ENCODE results near the gene MBTPS1.

MBTPS1 gene

DNA sequence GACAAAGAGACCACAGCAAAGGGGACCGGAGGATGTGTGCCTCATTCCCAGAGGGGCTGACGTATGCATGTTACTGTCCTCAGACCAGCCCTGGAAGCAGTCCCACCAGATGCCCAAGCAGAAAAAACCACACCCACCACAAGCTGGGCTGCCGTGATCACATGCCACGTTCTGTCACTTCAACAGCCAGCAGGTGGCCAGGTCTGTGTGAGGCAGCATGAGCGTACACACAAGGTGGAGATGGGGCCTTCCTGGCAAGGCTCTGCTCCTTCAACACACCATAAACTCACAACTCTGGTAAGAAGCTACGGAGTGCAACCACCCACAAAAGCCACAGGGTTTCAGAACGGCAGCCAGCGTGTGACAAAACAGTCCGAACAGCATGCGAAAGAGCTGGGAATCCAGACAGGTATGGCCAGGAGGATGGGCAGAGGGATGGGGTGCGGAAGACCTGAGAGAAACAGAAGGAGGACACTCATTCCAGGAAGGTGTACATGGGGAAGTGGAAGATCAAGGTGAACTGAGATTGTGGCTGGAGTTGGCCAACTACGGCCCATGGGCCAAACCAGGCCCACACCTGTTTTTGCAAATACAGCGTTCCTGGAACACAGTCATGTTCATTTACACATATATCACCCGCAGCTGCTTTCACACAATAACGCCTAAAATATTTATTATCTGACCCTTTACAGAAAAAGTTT is 27.9 kb downstream of the MBTPS1 start:
- TF ChIP-seq, protein P1, sequence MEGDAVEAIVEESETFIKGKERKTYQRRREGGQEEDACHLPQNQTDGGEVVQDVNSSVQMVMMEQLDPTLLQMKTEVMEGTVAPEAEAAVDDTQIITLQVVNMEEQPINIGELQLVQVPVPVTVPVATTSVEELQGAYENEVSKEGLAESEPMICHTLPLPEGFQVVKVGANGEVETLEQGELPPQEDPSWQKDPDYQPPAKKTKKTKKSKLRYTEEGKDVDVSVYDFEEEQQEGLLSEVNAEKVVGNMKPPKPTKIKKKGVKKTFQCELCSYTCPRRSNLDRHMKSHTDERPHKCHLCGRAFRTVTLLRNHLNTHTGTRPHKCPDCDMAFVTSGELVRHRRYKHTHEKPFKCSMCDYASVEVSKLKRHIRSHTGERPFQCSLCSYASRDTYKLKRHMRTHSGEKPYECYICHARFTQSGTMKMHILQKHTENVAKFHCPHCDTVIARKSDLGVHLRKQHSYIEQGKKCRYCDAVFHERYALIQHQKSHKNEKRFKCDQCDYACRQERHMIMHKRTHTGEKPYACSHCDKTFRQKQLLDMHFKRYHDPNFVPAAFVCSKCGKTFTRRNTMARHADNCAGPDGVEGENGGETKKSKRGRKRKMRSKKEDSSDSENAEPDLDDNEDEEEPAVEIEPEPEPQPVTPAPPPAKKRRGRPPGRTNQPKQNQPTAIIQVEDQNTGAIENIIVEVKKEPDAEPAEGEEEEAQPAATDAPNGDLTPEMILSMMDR (IDR thresholded peaks at IDR 0.05; ENCODE audit: control extremely low read depth, extremely low read depth, low read depth, missing control alignments), result peak; percentile 43
- peak; percentile 77 for DNase-seq (ENCODE audit: extremely low spot score)
- ChIA-PET POLR2A (no interaction called here), CTCF (interaction anchor here (0.7 to 13.5 kb wide), 14 partner anchors 8 to 418 kb away, joined by 3 to 155 read pairs (median 4); partner anchors contain the start of genes DNAAF1, HSDL1, MBTPS1 and TAF1C)

DNA sequence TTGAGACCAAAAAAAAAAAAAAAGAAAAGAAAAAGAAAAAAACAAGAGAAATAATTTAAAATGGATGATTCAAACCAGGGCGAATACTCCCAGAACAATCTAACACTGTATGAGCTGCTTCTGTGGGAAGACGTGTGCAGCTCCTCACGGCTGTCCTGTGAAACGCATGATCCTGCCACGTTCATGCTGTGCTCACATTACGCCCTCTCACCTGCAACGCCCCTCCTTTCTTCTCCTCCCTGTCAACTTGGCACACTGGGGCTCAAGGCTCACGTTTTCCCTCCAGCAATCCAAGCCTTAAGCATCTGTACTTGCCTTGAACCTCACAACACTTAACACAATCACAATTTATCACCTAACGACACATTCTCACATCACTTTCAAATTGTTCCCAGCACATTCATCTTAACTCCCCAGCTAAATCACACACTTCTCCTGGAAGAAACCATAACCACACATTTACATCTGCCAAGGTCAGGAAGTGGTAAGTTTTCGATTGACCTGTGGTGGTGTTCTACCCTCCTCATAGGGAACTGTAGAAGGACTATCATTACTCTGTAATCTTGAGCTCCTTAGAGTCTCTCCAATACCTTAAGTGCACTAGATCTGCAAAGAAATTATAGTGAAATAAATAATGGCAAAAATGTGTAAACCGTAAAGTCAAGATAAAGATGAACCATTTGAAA is 29.1 kb downstream of the MBTPS1 start:
- DNase-seq (ENCODE audit: extremely low spot score), result no peak
- TF ChIP-seq, protein P1 (IDR thresholded peaks at IDR 0.05; ENCODE audit: control extremely low read depth, extremely low read depth, low read depth, missing control alignments), result no peak
- CTCF ChIA-PET, result interaction anchor here (0.8 to 13.5 kb wide), 10 partner anchors 10 to 261 kb away, joined by 3 to 155 read pairs (median 4); partner anchors contain the start of genes MBTPS1 and TAF1C
- POLR2A ChIA-PET, result no interaction called here

DNA sequence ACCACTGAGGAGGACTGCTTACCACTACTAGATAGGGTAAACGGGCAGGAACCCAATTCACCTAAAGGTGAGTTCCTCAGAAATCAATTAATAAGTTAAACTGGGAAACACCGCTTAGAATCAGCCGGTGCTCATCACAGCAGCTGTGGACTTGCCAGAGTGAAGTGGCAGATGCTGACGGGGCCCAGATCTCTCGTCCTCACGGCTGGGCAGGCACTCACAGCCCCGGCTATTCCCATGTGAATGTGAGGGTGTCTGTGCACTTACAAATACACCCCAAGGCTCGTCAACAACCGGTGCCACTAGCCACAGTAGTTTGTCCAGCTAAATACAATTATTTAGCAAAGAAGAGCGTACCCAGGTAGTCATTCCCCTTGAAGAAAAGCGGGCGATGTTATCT is 29.7 kb downstream of the MBTPS1 start:
- DNase-seq (ENCODE audit: extremely low spot score), result no peak
- ChIA-PET CTCF (interaction anchor here (0.8 to 13.5 kb wide), 12 partner anchors 10 to 261 kb away, joined by 3 to 155 read pairs (median 4); partner anchors contain the start of genes MBTPS1 and TAF1C), POLR2A (no interaction called here)
- TF ChIP-seq, protein P1 (IDR thresholded peaks at IDR 0.05; ENCODE audit: control extremely low read depth, extremely low read depth, low read depth, missing control alignments), result no peak

DNA sequence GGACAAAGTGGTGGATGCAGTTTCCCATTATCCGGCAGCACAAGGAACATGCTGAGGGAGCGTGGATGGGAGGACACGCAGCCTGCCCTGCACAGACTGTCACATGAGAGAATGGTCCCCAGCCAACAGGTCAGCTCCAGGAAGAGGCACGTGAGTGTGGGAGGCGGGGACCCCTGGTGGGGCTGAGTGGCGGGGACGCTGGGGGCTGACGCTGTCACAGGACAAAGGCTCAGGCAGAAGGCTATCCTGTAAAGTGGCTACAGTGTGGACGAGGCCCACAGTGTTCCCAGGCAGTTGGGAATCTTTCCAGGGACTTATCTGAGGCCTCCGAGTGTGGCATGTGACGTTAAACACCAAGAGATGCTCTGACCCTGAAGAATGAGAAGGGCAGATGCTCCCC is 30.4 kb downstream of the MBTPS1 start:
- CTCF ChIA-PET, result interaction anchor here (1.1 to 13.5 kb wide), 12 partner anchors 8 to 260 kb away, joined by 3 to 155 read pairs (median 4); partner anchors contain the start of genes MBTPS1 and TAF1C
- TF ChIP-seq, protein P1 (IDR thresholded peaks at IDR 0.05; ENCODE audit: control extremely low read depth, extremely low read depth, low read depth, missing control alignments), result no peak
- POLR2A ChIA-PET, result interaction anchor here (1.0 kb wide), 1 partner anchor 31 kb away, joined by 3 read pairs; the partner anchor contains the start of gene MBTPS1
- DNase-seq (ENCODE audit: extremely low spot score), result no peak

DNA sequence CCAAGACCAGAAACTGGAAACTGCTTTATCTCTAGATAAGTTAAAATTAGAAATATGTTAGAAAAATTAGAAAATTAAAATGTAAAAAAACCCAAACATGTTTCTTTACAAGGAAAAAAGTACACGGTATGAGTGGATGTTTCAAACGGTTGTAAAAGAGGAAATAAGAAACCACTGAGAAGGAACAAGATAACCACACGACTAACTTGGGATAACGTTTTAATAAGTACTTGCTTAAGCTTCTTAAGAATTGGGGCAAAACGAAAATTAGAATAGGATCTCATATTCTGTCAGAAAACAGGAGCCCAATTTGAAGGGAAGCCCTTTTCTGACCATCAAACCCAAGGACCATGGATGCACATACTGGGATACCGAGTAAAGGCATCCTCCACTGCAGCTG is 31.0 kb downstream of the MBTPS1 start:
- peak; percentile 44 for DNase-seq (ENCODE audit: extremely low spot score)
- POLR2A ChIA-PET, result interaction anchor here (1.0 kb wide), 1 partner anchor 31 kb away, joined by 3 read pairs; the partner anchor contains the start of gene MBTPS1
- CTCF ChIA-PET, result interaction anchor here (1.0 to 13.5 kb wide), 17 partner anchors 8 to 885 kb away, joined by 3 to 155 read pairs (median 5); partner anchors contain the start of genes MBTPS1 and TAF1C
- TF ChIP-seq, protein P1 (IDR thresholded peaks at IDR 0.05; ENCODE audit: control extremely low read depth, extremely low read depth, low read depth, missing control alignments), result no peak

DNA sequence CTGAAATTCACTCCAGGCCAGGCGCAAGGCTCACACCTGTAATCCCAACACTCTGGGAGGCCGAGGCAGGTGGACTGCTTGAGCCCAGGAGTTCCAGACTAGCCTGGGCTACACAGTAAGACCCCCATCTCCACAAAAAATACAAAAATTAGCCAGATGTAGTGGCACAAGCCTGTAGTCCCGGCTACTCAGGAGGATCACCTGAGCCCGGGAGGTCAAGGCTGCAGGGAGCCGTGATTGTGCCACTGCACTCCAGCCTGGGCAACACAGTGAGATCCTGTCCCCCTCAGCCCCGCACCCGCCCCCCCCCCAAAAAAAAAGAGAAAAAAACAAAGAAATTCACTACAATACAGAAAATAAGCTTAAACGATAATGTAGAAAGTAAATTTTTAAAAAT is 31.5 kb downstream of the MBTPS1 start:
- ChIA-PET POLR2A (interaction anchor here (1.0 kb wide), 1 partner anchor 32 kb away, joined by 3 read pairs; the partner anchor contains the start of gene MBTPS1), CTCF (interaction anchor here (1.0 to 13.5 kb wide), 24 partner anchors 10 to 886 kb away, joined by 3 to 155 read pairs (median 5); partner anchors contain the start of genes DNAAF1, HSDL1, MBTPS1 and MLYCD)
- DNase-seq (ENCODE audit: extremely low spot score), result no peak
- TF ChIP-seq, protein P1 (IDR thresholded peaks at IDR 0.05; ENCODE audit: control extremely low read depth, extremely low read depth, low read depth, missing control alignments), result no peak
